Measurements from ENCODE around the gene TMOD4. TPM values are rescaled to one million over a fixed set of nuclear protein-coding genes. Genes with fewer than 3 reads are reported as not detected.

The TMOD4 gene
- total and polyA plus RNA-seq, 2 of the 13 experiments (the other 11 are each of a cell fraction or from before 2014, with no cell fraction given): 0.66 TPM; not detected in 1

DNA sequence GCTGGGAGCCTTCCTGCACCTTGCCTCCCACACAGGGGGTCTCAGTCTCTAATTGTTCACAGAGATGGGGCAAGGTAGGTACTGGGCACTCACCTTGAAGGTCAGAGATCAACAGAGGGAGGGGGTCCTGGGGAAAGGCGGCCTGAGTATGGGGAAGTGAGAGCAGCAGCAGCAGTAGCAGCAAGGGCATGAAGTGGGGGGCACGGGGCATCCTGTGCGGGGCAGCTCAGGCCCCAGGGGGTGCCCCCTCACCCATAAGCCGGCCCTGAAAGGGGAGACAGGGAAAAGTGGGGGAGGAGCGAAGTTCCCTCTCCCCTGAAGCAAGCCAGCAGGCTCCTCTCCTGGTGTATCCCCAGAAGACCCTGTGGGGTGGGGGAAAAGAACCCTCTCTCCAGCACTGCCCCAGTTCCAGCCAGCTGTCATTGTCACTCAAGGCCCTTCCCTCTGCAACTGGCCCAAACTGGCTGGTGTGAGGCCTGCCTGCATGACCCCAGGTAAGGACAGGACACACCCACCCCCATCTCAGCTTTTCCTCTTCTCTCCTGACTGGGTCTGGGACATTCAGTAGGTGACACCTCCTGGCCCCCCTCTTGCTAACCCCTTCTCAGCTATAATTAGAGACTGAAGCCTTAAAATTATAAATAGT lies 33.2 kb downstream of the TMOD4 start:
- Histone ChIP-seq H3K4me2 (ENCODE audit: low read depth, low read length) (no peak overlapping the region), H4K20me1 (ENCODE audit: insufficient read depth, low read length) (no peaks in the 10 kb centered on the region), H3K9ac (ENCODE audit: insufficient read depth, low read depth, low read length) (no peak overlapping the region), H3K4me3 (replicated peaks in 1 of 3; ENCODE audit: insufficient read depth in 1 of 3, low read depth in 2 of 3, low read length in 3 of 3) (no peak overlapping the region), H3K79me2 (ENCODE audit: insufficient read depth, low read length) (no peaks in the 10 kb centered on the region), H3K36me3 (replicated peaks in 1 of 2; ENCODE audit: control insufficient read depth in 1 of 2, insufficient read depth in 2 of 2, low read length in 2 of 2) (no peaks in the 10 kb centered on the region), H3K9me3 (ENCODE audit: low read length) (no peaks in the 10 kb centered on the region), H3K4me1 (ENCODE audit: insufficient read depth, low read length) (peaks cover 21% of the 10 kb centered on the region), H3K27ac (ENCODE audit: extremely low read length, insufficient read depth, low read length) (no peak overlapping the region), H2AFZ (ENCODE audit: low read length) (no peak overlapping the region), H3K27me3 (ENCODE audit: control insufficient read depth in 1 of 2, insufficient read depth in 2 of 2, low read length in 2 of 2) (no peaks in the 10 kb centered on the region)
- BruUV-seq (replicated peaks): no TSS peak
- ChIA-PET POLR2A (no interaction called here), CTCF (ENCODE audit: low intra/inter-chr PET ratio, low total read pairs) (no interaction called here)
- FAIRE-seq: no peak
- no peak for DNase-seq (ENCODE audit: low spot score)
- 94% methylated on average over 2 of the region's 5 CpGs for WGBS (ENCODE audit: low lambda C conversion rate)
- intact Hi-C loops (cut with micrococcal nuclease; ENCODE audit: unreplicated experiment) (no loop called here), in situ Hi-C loops (cut with HindIII; ENCODE audit: extremely low pct_ligation_motif_present, low pct_unique_long_range_greater_than_20kb) (no loop called here)
- no peak for ATAC-seq
- TF ChIP-seq RFXAP (CRISPR knock-in tag; IDR thresholded peaks at IDR 0.05; ENCODE audit: borderline replicate concordance) (no peak), ZNF256 (CRISPR knock-in tag; conservative IDR thresholded peaks at IDR 0.05) (no peak), ZFY (CRISPR knock-in tag; IDR thresholded peaks at IDR 0.05) (no peak), ZNF460 (CRISPR knock-in tag; IDR thresholded peaks at IDR 0.05; ENCODE audit: borderline replicate concordance) (no peak), SATB2 (CRISPR knock-in tag; IDR thresholded peaks at IDR 0.05) (no peak), BORCS8-MEF2B (CRISPR knock-in tag; IDR thresholded peaks at IDR 0.05) (no peak), NFKBIZ (CRISPR knock-in tag; IDR thresholded peaks at IDR 0.05) (no peak), ZNF614 (CRISPR knock-in tag; IDR thresholded peaks at IDR 0.05; ENCODE audit: borderline replicate concordance) (no peak), ZNF556 (CRISPR knock-in tag; IDR thresholded peaks at IDR 0.05; ENCODE audit: borderline replicate concordance) (no peak), TP53 (CRISPR knock-in tag; conservative IDR thresholded peaks at IDR 0.05) (no peak), KDM1A (CRISPR knock-in tag; IDR thresholded peaks at IDR 0.05) (no peak), ZNF577 (CRISPR knock-in tag; IDR thresholded peaks at IDR 0.05; ENCODE audit: borderline replicate concordance, low read depth) (no peak)
- TF ChIP-seq, protein P1, sequence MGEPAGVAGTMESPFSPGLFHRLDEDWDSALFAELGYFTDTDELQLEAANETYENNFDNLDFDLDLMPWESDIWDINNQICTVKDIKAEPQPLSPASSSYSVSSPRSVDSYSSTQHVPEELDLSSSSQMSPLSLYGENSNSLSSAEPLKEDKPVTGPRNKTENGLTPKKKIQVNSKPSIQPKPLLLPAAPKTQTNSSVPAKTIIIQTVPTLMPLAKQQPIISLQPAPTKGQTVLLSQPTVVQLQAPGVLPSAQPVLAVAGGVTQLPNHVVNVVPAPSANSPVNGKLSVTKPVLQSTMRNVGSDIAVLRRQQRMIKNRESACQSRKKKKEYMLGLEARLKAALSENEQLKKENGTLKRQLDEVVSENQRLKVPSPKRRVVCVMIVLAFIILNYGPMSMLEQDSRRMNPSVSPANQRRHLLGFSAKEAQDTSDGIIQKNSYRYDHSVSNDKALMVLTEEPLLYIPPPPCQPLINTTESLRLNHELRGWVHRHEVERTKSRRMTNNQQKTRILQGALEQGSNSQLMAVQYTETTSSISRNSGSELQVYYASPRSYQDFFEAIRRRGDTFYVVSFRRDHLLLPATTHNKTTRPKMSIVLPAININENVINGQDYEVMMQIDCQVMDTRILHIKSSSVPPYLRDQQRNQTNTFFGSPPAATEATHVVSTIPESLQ (CRISPR knock-in tag; conservative IDR thresholded peaks at IDR 0.05): no peak
- TF ChIP-seq, protein P2, sequence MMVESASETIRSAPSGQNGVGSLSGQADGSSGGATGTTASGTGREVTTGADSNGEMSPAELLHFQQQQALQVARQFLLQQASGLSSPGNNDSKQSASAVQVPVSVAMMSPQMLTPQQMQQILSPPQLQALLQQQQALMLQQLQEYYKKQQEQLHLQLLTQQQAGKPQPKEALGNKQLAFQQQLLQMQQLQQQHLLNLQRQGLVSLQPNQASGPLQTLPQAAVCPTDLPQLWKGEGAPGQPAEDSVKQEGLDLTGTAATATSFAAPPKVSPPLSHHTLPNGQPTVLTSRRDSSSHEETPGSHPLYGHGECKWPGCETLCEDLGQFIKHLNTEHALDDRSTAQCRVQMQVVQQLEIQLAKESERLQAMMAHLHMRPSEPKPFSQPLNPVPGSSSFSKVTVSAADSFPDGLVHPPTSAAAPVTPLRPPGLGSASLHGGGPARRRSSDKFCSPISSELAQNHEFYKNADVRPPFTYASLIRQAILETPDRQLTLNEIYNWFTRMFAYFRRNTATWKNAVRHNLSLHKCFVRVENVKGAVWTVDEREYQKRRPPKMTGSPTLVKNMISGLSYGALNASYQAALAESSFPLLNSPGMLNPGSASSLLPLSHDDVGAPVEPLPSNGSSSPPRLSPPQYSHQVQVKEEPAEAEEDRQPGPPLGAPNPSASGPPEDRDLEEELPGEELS (CRISPR knock-in tag; IDR thresholded peaks at IDR 0.05): no peak
- TF ChIP-seq, protein P3, sequence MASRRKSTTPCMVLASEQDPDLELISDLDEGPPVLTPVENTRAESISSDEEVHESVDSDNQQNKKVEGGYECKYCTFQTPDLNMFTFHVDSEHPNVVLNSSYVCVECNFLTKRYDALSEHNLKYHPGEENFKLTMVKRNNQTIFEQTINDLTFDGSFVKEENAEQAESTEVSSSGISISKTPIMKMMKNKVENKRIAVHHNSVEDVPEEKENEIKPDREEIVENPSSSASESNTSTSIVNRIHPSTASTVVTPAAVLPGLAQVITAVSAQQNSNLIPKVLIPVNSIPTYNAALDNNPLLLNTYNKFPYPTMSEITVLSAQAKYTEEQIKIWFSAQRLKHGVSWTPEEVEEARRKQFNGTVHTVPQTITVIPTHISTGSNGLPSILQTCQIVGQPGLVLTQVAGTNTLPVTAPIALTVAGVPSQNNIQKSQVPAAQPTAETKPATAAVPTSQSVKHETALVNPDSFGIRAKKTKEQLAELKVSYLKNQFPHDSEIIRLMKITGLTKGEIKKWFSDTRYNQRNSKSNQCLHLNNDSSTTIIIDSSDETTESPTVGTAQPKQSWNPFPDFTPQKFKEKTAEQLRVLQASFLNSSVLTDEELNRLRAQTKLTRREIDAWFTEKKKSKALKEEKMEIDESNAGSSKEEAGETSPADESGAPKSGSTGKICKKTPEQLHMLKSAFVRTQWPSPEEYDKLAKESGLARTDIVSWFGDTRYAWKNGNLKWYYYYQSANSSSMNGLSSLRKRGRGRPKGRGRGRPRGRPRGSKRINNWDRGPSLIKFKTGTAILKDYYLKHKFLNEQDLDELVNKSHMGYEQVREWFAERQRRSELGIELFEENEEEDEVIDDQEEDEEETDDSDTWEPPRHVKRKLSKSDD (CRISPR knock-in tag; IDR thresholded peaks at IDR 0.05; ENCODE audit: low read depth): no peak
- TF ChIP-seq, protein P4, sequence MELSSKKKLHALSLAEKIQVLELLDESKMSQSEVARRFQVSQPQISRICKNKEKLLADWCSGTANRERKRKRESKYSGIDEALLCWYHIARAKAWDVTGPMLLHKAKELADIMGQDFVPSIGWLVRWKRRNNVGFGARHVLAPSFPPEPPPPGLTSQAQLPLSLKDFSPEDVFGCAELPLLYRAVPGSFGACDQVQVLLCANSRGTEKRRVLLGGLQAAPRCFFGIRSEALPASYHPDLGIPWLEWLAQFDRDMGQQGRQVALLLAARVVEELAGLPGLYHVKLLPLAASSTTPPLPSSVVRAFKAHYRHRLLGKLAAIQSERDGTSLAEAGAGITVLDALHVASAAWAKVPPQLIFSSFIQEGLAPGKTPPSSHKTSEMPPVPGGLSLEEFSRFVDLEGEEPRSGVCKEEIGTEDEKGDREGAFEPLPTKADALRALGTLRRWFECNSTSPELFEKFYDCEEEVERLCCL (CRISPR knock-in tag; IDR thresholded peaks at IDR 0.05; ENCODE audit: borderline replicate concordance): no peak

All from HepG2 (cell line).